ES-I3 (cell line): ENCODE results near the gene SMYD3.

Experiments
- H3K36me3 ChIP-seq: 2 replicates; pipeline ENCODE4 v1.6.1; 2013; ENCODE audit warnings: mild to moderate bottlenecking, low read length, control low read depth, moderate library complexity; ENCODE audit not compliant: insufficient read depth
- H3K4me1 ChIP-seq: 2 replicates; pipeline ENCODE4 v1.6.1; 2013; ENCODE audit warnings: mild to moderate bottlenecking, control low read depth, low read length; ENCODE audit not compliant: insufficient read depth
- H3K9ac ChIP-seq: 2 replicates; pipeline ENCODE4 v1.6.1; 2013; ENCODE audit warnings: low read depth, mild to moderate bottlenecking, low read length, moderate library complexity
- H3K9me3 ChIP-seq: 2 replicates; pipeline ENCODE4 v1.6.1; 2013; ENCODE audit warnings: mild to moderate bottlenecking, low read length, moderate library complexity; ENCODE audit not compliant: control insufficient read depth, insufficient read depth

SMYD3 gene

DNA sequence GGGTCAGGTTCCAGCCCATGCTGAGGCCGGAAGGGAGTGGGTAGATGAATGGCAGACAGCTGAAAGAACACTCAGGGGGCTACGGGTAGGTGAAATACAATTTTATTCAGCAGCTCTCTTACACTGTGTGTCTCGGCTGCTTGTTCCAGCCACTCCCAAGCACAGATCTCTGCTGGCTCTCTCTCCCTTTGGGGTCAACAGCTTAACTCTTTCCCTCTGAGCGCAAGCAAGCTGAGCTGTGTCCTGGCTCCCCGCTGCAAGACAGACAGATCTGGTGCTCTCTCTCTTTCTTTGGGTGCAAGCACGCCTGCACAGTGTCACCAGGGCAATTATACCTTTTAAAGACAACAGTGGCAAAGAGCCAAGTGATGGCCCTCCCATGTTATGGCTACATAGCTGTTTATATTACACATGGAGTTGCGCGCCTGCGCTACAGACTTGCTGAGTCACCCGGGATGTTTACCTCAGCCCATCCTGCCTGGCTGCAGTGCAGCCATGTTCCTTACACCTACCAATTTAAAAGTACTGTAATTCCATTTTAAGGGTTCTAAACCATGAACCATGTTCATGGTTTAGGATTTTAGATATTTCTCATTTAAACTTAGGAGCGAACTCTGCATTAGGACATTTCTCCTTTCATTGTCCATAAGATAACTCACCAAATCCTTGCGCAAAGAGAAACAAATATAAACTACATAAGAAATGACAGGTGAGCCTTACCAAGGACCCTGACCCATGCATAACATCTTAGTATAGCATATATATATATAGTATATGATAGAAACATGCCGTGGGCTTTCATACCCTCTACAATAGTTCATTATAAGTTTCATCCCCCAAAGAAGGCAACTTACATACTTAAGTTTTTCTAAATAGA is 396.5 kb downstream of the SMYD3 start:
- Histone ChIP-seq H3K9me3 (peaks cover 3% of the 10 kb centered on the region; the same call in 1 of the 2 replicates), H3K9ac (no peak overlapping the region), H3K4me1 (0 out of 2 replicates have a peak, but pooled peaks cover 6% of the 10 kb centered on the region), H3K36me3 (no peaks in the 10 kb centered on the region)

DNA sequence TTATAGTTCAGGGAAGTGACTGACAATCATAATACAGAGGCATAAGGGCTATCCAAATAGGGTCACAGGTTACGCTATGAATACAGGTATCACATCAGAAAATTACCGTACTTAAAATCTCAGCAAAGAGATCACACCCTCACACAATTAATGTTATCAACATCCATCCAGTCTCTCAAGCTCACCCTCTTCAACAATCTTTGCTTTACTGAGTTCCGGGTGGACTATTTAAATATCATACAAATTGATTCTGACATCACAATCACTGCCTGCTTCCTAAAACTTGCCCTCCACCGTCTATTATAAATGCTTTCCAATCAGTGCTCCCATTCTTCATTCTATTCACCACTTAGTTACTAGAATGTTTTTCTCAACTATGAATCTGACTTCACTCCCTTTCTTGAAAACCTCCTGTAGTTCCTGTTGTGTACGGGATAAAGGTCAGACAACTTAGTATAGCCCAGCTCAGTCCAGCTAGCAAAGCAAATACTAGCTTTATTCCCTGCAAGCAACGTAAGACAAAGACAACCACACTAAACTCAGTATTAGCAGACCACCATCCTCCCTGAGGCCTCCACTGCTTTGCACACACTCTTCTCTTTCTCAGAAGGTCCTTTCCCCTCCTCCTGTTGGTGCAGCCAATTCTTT is 398.7 kb downstream of the SMYD3 start:
- H3K4me1 ChIP-seq: 0 out of 2 replicates have a peak, but pooled peaks cover 6% of the 10 kb centered on the region
- no peak overlapping the region for H3K9ac ChIP-seq
- H3K9me3 ChIP-seq: peaks cover 3% of the 10 kb centered on the region; the same call in 1 of the 2 replicates
- H3K36me3 ChIP-seq: no peaks in the 10 kb centered on the region

DNA sequence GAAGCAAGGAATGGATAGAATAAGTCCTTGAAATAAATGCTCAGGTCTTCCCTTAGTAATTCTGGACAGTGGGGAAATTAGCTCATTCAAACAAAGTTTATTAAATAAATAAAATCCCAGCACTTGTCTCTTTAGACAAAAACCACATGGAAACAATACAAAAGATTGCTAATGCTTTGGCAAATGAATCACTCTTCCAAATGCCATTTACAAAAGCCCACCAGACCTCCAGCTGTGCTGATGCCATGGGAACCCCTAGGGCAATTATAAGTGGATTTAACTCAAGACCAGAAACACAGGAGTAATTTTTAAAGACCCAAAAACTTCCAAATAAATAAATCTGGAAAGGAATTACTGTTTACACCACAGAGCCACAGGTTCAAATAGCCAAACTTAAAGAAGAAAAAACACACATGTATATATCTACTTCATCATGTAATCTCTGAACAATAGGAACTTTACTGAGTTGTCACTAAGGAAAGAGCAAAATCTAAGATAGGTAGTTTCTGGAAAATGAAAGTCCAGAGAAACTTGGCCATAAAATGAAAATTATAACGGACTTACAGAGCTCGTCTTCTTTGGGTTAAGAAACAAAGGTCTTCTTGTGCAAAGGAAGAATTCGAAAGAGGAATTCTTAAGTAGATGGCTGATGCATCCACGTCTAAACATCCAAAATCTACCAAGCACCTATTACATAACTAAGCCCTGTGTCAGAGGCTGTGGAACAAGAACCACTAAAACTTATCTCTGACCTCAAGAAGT is 399.4 kb downstream of the SMYD3 start:
- 0 out of 2 replicates have a peak, but pooled peaks cover 6% of the 10 kb centered on the region for H3K4me1 ChIP-seq
- peaks cover 3% of the 10 kb centered on the region; the same call in 1 of the 2 replicates for H3K9me3 ChIP-seq
- no peak overlapping the region for H3K9ac ChIP-seq
- no peaks in the 10 kb centered on the region for H3K36me3 ChIP-seq

DNA sequence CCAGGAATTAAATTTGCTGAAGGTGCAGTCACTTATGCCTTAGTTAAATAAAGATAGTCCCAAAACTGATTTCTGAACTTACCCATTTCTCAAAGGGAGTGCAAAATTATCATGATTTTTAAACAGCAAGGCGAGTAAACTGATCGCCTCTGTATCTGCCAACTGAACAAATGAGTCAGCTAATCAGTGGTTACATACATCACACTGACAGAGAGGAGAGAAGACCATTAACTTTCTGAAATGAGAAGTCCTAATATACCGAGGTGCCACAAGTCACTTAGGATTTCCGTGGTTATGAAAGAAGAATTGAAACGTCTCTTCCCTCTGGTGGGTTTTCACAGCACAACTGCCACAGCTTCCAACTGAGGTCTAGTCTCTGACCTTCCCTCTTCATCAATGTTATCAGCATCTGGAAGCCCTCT is 400.7 kb downstream of the SMYD3 start:
- 0 out of 2 replicates have a peak, but pooled peaks cover 6% of the 10 kb centered on the region for H3K4me1 ChIP-seq
- H3K9me3 ChIP-seq: peaks cover 3% of the 10 kb centered on the region; the same call in 1 of the 2 replicates
- no peak overlapping the region for H3K9ac ChIP-seq
- no peaks in the 10 kb centered on the region for H3K36me3 ChIP-seq

DNA sequence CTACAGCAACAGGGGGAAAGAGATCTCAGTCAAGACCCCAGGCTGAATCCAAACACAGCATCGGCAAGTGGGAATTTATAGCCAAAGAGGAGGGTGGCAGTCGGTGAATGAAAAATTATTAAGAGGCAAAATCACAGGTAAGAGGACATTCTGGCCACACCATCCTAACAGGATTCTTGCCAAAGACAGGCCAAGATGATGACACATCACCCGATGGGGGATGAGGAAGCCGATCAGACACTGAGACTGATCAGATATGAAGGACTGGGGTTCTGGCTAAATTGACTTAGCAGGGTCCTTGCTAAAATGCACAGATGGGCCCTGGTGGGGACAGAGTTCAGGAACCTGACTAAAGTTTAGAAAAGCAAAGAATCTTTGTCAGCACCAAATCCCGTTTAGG is 402.2 kb downstream of the SMYD3 start:
- H3K36me3 ChIP-seq: no peaks in the 10 kb centered on the region
- no peaks in the 10 kb centered on the region for H3K9me3 ChIP-seq
- H3K9ac ChIP-seq: no peak overlapping the region
- 0 out of 2 replicates have a peak, but pooled peaks cover 6% of the 10 kb centered on the region for H3K4me1 ChIP-seq

DNA sequence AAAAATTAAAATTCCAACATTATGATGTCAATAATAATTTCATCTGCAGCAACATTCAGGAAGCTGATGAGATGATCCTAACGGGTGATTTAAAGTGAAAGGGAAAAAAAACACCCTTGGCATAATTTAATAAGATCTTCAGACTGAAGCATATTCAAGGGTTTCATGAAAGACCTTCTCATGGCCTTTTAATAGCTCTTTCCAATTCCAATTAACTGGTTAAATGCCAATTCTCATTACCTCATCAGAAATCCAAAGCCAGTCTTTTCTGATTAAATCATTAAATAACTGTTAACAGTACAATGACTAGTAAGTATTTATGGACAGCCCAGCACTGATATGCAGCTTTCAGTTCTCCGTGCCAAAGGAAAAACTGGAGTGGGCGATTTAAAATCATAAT is 407.5 kb downstream of the SMYD3 start:
- Histone ChIP-seq H3K9ac (no peak overlapping the region), H3K36me3 (no peaks in the 10 kb centered on the region), H3K4me1 (no peaks in the 10 kb centered on the region), H3K9me3 (no peaks in the 10 kb centered on the region)

DNA sequence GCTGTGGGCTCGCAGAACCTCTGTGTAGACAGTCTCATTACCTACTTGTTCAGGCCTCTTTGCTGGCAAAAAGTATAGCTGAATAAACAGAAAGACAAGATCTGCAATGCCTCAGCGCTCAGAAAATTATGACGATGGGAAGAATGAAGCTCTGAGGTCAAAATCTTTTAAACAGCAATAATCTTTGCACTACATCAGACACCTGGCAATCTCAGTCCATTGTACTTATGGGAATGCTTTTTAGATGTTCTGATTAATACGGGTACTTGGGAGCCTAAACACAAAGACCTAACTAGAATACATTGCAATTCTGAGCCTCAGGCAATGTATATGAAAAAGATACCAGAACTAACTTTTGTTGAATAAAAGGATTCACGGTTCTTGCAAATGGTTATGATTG is 410.7 kb downstream of the SMYD3 start:
- Histone ChIP-seq H3K9me3 (no peaks in the 10 kb centered on the region), H3K4me1 (no peaks in the 10 kb centered on the region), H3K9ac (no peak overlapping the region), H3K36me3 (no peaks in the 10 kb centered on the region)

DNA sequence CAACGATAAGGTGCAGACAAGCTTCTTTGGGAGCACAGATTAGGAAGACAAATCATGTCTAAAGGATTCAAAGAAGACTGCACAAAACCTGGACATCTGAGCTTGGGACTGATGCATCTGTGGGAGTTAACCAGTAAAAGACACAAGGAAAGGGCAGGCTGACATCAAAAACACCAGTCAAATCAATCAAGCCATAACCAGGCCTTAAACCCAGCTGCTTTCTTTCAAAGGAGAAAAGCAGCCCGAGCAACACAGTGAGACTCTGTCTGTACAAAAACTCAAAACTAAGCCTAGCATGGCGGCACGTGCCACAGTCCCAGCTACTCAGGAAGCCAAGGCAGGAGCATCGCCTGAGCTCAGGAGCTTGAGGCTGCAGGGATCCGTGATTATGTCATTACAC is 411.6 kb downstream of the SMYD3 start:
- Histone ChIP-seq H3K9me3 (no peaks in the 10 kb centered on the region), H3K9ac (no peak overlapping the region), H3K4me1 (no peaks in the 10 kb centered on the region), H3K36me3 (no peaks in the 10 kb centered on the region)

DNA sequence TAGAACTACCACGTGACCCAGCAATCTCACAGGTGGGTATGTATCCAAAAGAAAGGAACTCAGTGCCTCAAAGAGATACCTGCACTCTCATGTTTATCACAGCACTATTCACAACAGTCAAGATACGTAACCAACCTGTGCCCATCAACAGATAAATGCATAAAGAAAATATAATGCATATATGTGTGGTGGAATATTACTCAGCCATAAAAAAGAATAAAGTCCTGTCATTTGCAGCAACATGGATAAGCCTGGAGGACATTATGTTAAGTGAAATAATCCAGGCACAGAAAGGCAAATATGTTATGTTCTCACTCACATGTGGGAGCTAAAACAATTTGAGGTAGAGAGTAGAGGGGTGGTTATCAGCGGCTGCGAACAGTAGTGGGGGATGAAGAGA is 413.8 kb downstream of the SMYD3 start:
- Histone ChIP-seq H3K4me1 (no peaks in the 10 kb centered on the region), H3K9me3 (no peaks in the 10 kb centered on the region), H3K36me3 (no peaks in the 10 kb centered on the region), H3K9ac (no peak overlapping the region)

DNA sequence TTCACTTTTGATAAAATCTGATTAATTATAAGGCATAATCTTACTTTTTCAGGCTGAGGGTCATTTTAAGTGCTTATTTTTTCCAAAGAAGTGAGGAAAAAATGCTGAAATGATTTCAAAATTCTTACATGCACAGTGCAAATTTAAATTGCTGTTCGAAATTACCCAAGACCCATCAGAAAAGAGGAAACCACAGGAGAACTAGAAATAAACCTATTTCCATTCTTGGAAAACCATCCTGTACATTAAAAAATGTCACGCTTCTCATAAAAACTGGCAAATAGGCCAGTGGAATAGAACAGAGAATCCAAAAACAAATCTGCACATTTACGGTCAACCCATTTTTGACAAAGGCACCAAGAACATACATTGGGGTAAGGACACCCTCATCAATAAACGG is 414.9 kb downstream of the SMYD3 start:
- Histone ChIP-seq H3K9me3 (no peaks in the 10 kb centered on the region), H3K9ac (no peak overlapping the region), H3K36me3 (no peaks in the 10 kb centered on the region), H3K4me1 (no peaks in the 10 kb centered on the region)

DNA sequence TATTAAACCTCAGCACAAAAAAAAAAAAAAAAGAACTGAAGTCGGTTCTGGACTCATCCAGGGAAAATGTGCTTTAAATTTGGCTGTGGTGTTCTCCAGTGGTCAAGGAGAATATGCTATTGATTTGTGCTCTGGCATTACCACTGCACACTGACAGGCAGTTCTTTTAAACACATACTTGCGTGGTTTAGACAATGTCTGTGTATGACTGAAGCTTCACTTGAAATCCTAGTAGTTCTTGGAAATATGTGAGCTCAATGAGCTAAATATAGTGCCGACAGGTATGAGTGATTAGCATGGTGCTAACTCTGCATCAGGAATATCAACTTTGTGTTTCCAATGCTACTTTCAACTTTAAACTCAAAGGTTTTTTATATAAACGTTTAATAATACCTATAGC is 415.6 kb downstream of the SMYD3 start:
- H3K9ac ChIP-seq: no peak overlapping the region
- no peaks in the 10 kb centered on the region for H3K9me3 ChIP-seq
- H3K36me3 ChIP-seq: no peaks in the 10 kb centered on the region
- no peaks in the 10 kb centered on the region for H3K4me1 ChIP-seq

DNA sequence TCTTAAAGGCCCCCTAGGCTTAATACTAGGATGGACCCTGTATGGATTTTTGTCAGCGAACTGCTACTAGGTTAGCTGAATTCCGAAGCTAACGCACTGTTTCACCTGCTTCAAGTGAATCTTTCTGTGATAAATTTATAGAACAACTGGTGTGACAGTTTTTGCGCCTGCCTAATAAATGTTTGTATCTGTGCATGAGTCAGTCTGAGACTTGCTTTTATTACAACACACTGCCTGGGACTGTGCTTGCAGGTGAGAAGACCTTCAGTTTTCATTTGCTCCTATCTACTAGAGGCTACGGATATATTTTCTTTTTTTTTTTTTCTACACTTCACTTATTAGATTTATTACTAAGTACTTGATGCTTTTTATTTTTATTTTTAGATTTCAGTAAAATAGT is 420.9 kb downstream of the SMYD3 start:
- H3K36me3 ChIP-seq: no peaks in the 10 kb centered on the region; the same call in 1 of the 2 replicates
- peaks cover 11% of the 10 kb centered on the region for H3K9me3 ChIP-seq
- H3K9ac ChIP-seq: no peak overlapping the region
- no peaks in the 10 kb centered on the region for H3K4me1 ChIP-seq

DNA sequence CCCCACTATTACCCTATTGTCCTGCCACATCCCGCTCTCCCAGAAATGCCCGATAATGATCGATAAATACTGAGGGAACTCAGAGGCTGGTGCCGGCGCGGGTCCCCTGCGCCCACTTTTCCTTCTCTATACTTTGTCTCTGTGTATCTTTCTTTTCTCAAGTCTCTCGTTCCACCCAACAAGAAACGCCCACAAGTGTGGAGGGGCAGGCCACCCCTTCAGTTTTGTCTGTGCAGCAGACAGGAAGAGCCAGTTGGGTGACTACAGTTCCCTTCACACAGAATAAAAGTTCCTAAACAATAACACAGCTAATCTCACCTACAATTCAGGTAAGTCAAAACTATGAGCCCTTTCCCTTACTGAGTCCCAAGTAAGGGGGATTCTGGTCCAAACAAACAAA is 423.7 kb downstream of the SMYD3 start:
- no peaks in the 10 kb centered on the region; the same call in 1 of the 2 replicates for H3K36me3 ChIP-seq
- no peaks in the 10 kb centered on the region for H3K4me1 ChIP-seq
- H3K9me3 ChIP-seq: peaks cover 11% of the 10 kb centered on the region
- no peak overlapping the region for H3K9ac ChIP-seq
